GM23338 (cell line): ENCODE measurements around the gene MEGF11. TPM values are rescaled to one million over a fixed set of nuclear protein-coding genes. Genes with fewer than 3 reads are reported as not detected.
"Not testable (repeated sequence)": the region's sequence is repeated elsewhere in the genome, so short reads cannot be mapped to it uniquely, and the experiment has no call there.

ENCODE experiments used
- ATAC-seq: fragments of 200-7000 bp; cut with Tn5 transposase; 3 replicates; pipeline ENCODE4 v1.9.1; 2020
- DNase-seq: peaks from one replicate; pipeline ENCODE4 v3.0.0-alpha.2; 2015; ENCODE audit warnings: low spot score
- H2AFZ ChIP-seq: fragments of 200-600 bp; sonication (generic); 2 replicates; pipeline ENCODE4 v1.8.0; 2016; ENCODE audit warnings: antibody characterized with exemption, mild to moderate bottlenecking, moderate library complexity
- H3F3A ChIP-seq: fragments of 200-600 bp; sonication (generic); replicated peaks from 2 replicates; pipeline ENCODE4 v1.8.0; 2017; ENCODE audit warnings: antibody characterized with exemption, mixed run types, low read depth
- H3K27ac ChIP-seq: fragments of 200-600 bp; sonication (generic); 2 replicates; pipeline ENCODE4 v1.6.1; 2016; ENCODE audit warnings: low read depth
- H3K27me3 ChIP-seq: fragments of 200-600 bp; sonication (generic); 2 replicates; pipeline ENCODE4 v1.8.0; 2016; ENCODE audit warnings: mild to moderate bottlenecking, mixed run types, moderate library complexity; ENCODE audit not compliant: insufficient read depth
- H3K36me3 ChIP-seq: fragments of 200-600 bp; sonication (generic); 2 replicates; pipeline ENCODE4 v1.8.0; 2016; ENCODE audit warnings: mild to moderate bottlenecking; ENCODE audit not compliant: insufficient read depth
- H3K4me1 ChIP-seq: fragments of 200-600 bp; sonication (generic); 2 replicates; pipeline ENCODE4 v1.8.0; 2016; ENCODE audit warnings: mild to moderate bottlenecking, moderate library complexity; ENCODE audit not compliant: insufficient read depth
- H3K4me2 ChIP-seq: fragments of 200-600 bp; sonication (generic); 2 replicates; pipeline ENCODE4 v1.7.1; 2017; ENCODE audit warnings: mixed run types
- H3K4me3 ChIP-seq: fragments of 200-600 bp; sonication (generic); 2 replicates; pipeline ENCODE4 v1.6.1; 2016; ENCODE audit warnings: mixed run types
- H3K79me2 ChIP-seq: fragments of 200-600 bp; sonication (generic); replicated peaks from 2 replicates; pipeline ENCODE4 v1.8.0; 2017; ENCODE audit warnings: mild to moderate bottlenecking; ENCODE audit not compliant: insufficient read depth
- H3K9me2 ChIP-seq: fragments of 200-600 bp; sonication (generic); 2 replicates; pipeline ENCODE4 v1.8.0; 2017; ENCODE audit not compliant: insufficient read depth
- H4K20me1 ChIP-seq: fragments of 200-600 bp; sonication (generic); replicated peaks from 2 replicates; pipeline ENCODE4 v1.8.0; 2017; ENCODE audit warnings: mild to moderate bottlenecking; ENCODE audit not compliant: insufficient read depth
- H3K27ac Mint-ChIP-seq: 2 replicates; pipeline ENCODE4 v1.8.0; 2020; ENCODE audit warnings: inconsistent platforms, mild to moderate bottlenecking, moderate library complexity, mixed read lengths
- H3K27me3 Mint-ChIP-seq: 3 replicates; pipeline ENCODE4 v1.8.0; 2022; ENCODE audit warnings: low read depth, mild to moderate bottlenecking, moderate library complexity, mixed read lengths, inconsistent platforms; ENCODE audit not compliant: insufficient read depth, poor library complexity
- H3K36me3 Mint-ChIP-seq: 3 replicates; pipeline ENCODE4 v1.8.0; 2021; ENCODE audit warnings: low read depth, mild to moderate bottlenecking, inconsistent platforms, moderate library complexity, mixed read lengths
- H3K4me1 Mint-ChIP-seq: 3 replicates; pipeline ENCODE4 v1.8.0; 2020; ENCODE audit warnings: mild to moderate bottlenecking, inconsistent platforms, mixed read lengths
- H3K4me3 Mint-ChIP-seq: 3 replicates; pipeline ENCODE4 v1.8.0; 2021; ENCODE audit warnings: moderate library complexity, mild to moderate bottlenecking, inconsistent platforms, mixed read lengths
- H3K9me3 Mint-ChIP-seq: 3 replicates; pipeline ENCODE4 v1.8.0; 2020; ENCODE audit warnings: moderate library complexity, mild to moderate bottlenecking, inconsistent platforms, mixed read lengths
- ZNF114 ChIP-seq: fragments of 250-450 bp; sonication (Bioruptor Pico); IDR thresholded peaks from 2 replicates; pipeline ENCODE4 v1.5.0; 2020; ENCODE audit warnings: mild to moderate bottlenecking, moderate library complexity
- polyA plus RNA-seq: library from polyadenylated mRNA; unstranded; fragments of >200 nt; fragmentation: Nextera tagmentation; extraction: Ambion mirVana; gene quantifications from 2 replicates; pipeline ENCODE4 v1.2.1, GENCODE V29; 2016
- total RNA-seq: library from RNA; depleted of rRNA; stranded (reverse); fragments of >200 nt; shearing (Covaris generic); gene quantifications from 2 replicates; pipeline ENCODE4 v1.2.3, GENCODE V29; 2014
- TF ChIP-seq, protein P1 (sequence below): fragments of 250-450 bp; sonication (Bioruptor Pico); IDR thresholded peaks from 2 replicates; pipeline ENCODE4 v1.5.0; 2020; ENCODE audit warnings: mild to moderate bottlenecking, moderate library complexity

The MEGF11 gene
- total and polyA plus RNA-seq, 2 experiments from 2014 or later, result 1.3 to 1.9 TPM

- H3K9me2 ChIP-seq, result 0 out of 2 replicates have a peak, but pooled peaks cover 8% of the 10 kb centered on the region
- no peak for TF ChIP-seq ZNF114 (CRISPR knock-in tag)
- TF ChIP-seq, protein P1, sequence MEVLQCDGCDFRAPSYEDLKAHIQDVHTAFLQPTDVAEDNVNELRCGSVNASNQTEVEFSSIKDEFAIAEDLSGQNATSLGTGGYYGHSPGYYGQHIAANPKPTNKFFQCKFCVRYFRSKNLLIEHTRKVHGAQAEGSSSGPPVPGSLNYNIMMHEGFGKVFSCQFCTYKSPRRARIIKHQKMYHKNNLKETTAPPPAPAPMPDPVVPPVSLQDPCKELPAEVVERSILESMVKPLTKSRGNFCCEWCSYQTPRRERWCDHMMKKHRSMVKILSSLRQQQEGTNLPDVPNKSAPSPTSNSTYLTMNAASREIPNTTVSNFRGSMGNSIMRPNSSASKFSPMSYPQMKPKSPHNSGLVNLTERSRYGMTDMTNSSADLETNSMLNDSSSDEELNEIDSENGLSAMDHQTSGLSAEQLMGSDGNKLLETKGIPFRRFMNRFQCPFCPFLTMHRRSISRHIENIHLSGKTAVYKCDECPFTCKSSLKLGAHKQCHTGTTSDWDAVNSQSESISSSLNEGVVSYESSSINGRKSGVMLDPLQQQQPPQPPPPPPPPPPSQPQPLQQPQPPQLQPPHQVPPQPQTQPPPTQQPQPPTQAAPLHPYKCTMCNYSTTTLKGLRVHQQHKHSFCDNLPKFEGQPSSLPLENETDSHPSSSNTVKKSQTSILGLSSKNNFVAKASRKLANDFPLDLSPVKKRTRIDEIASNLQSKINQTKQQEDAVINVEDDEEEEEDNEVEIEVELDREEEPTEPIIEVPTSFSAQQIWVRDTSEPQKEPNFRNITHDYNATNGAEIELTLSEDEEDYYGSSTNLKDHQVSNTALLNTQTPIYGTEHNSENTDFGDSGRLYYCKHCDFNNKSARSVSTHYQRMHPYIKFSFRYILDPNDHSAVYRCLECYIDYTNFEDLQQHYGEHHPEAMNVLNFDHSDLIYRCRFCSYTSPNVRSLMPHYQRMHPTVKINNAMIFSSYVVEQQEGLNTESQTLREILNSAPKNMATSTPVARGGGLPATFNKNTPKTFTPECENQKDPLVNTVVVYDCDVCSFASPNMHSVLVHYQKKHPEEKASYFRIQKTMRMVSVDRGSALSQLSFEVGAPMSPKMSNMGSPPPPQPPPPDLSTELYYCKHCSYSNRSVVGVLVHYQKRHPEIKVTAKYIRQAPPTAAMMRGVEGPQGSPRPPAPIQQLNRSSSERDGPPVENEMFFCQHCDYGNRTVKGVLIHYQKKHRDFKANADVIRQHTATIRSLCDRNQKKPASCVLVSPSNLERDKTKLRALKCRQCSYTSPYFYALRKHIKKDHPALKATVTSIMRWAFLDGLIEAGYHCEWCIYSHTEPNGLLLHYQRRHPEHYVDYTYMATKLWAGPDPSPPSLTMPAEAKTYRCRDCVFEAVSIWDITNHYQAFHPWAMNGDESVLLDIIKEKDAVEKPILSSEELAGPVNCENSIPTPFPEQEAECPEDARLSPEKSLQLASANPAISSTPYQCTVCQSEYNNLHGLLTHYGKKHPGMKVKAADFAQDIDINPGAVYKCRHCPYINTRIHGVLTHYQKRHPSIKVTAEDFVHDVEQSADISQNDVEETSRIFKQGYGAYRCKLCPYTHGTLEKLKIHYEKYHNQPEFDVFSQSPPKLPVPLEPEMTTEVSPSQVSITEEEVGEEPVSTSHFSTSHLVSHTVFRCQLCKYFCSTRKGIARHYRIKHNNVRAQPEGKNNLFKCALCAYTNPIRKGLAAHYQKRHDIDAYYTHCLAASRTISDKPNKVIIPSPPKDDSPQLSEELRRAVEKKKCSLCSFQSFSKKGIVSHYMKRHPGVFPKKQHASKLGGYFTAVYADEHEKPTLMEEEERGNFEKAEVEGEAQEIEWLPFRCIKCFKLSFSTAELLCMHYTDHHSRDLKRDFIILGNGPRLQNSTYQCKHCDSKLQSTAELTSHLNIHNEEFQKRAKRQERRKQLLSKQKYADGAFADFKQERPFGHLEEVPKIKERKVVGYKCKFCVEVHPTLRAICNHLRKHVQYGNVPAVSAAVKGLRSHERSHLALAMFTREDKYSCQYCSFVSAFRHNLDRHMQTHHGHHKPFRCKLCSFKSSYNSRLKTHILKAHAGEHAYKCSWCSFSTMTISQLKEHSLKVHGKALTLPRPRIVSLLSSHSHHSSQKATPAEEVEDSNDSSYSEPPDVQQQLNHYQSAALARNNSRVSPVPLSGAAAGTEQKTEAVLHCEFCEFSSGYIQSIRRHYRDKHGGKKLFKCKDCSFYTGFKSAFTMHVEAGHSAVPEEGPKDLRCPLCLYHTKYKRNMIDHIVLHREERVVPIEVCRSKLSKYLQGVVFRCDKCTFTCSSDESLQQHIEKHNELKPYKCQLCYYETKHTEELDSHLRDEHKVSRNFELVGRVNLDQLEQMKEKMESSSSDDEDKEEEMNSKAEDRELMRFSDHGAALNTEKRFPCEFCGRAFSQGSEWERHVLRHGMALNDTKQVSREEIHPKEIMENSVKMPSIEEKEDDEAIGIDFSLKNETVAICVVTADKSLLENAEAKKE (CRISPR knock-in tag), result no peak
- H3K27me3 Mint-ChIP-seq, result peaks cover 30% of the 10 kb centered on the region
Measured at GRCh38 chr15:66246937-66247336, 6.6 kb downstream of the MEGF11 start.

DNA sequence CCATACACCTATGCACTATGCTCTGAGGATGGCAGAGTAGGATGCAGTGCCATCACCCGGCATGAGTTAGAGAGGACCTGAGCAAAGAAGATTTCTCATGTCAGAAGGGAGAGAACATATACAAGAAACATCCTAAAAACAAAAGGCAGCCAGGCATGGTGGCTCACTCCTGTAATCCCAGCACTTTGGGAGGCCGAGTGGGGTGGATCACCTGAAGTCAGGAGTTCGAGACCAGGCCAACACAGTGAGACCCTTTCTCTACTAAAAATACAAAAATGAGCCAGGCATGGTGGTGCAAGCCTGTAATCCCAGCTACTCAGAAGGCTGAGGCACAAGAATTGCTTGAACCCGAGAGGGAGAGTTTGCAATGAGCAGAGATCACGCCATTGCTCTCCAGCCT lies 7.7 kb downstream of the MEGF11 start:
- not testable (repeated sequence) for H3K36me3 ChIP-seq
- H3K27me3 Mint-ChIP-seq, result peaks cover 20% of the 10 kb centered on the region

More at GRCh38 chr15:66246937-66247336, 6.6 kb downstream of the MEGF11 start:
- Histone ChIP-seq H3K27ac (no peak overlapping the region), H3K4me3 (no peak overlapping the region), H3K27me3 (peaks cover 24% of the 10 kb centered on the region), H3K4me2 (no peak overlapping the region), H4K20me1 (no peaks in the 10 kb centered on the region), H3K36me3 (no peaks in the 10 kb centered on the region), H3F3A (peaks cover 20% of the 10 kb centered on the region), H3K4me1 (peaks cover 33% of the 10 kb centered on the region), H3K79me2 (no peaks in the 10 kb centered on the region), H2AFZ (no peak overlapping the region)
- no peaks in the 10 kb centered on the region for H3K36me3 Mint-ChIP-seq
- H3K4me3 Mint-ChIP-seq, result no peak overlapping the region
- no peak for DNase-seq
- no peak overlapping the region for H3K27ac Mint-ChIP-seq
- ATAC-seq, result no peak
- peaks cover 32% of the 10 kb centered on the region for H3K4me1 Mint-ChIP-seq
- no peaks in the 10 kb centered on the region for H3K9me3 Mint-ChIP-seq

More for the DNA sequence above, 7.7 kb downstream of the MEGF11 start:
- H3K9me3 Mint-ChIP-seq, ATAC-seq, H3K36me3 Mint-ChIP-seq, H4K20me1 ChIP-seq, H3K9me2 ChIP-seq, DNase-seq, H3F3A ChIP-seq, H3K4me3 Mint-ChIP-seq, H2AFZ ChIP-seq, H3K27ac ChIP-seq, H3K27ac Mint-ChIP-seq, H3K79me2 ChIP-seq, H3K4me2 ChIP-seq, H3K4me3 ChIP-seq: not testable (repeated sequence)
- peaks cover 32% of the 10 kb centered on the region for H3K4me1 Mint-ChIP-seq
- peaks cover 12% of the 10 kb centered on the region for H3K27me3 ChIP-seq
- peaks cover 33% of the 10 kb centered on the region for H3K4me1 ChIP-seq
